ENCODE data around the gene PLCB4.

Gene PLCB4

GRCh38 chr20:9301129-9302090, 232.5 kb downstream of the PLCB4 start:
- in situ Hi-C loops (cut with MboI; ENCODE audit: low sequenced_read_pairs) = no loop called here

DNA sequence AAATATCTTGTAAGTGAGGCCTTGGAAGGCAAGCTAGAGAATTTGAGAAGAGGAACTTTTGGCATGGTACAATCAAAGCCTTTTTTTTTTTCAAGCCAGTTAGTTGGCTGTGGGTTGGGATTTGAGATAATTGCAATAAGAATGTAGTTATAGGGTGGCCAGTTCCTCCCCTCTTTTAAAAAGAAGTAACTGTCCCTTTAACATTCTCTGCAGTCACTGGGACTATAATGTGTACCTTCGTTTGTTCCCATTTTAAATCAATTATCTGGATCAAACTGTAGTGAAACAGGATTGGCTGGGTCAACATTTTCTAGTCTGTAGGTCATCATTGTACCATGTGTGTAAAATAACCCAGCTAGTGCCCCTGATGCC, 233.2 kb downstream of the PLCB4 start:
- in situ Hi-C loops (cut with MboI; ENCODE audit: low sequenced_read_pairs) = no loop called here

GRCh38 chr20:9306521-9306920, 237.6 kb downstream of the PLCB4 start:
- in situ Hi-C loops (cut with MboI; ENCODE audit: low sequenced_read_pairs) = no loop called here

- in situ Hi-C loops (cut with MboI; ENCODE audit: low sequenced_read_pairs) = no loop called here
Measured at GRCh38 chr20:9308056-9308455, 239.2 kb downstream of the PLCB4 start.

- in situ Hi-C loops (cut with MboI; ENCODE audit: low sequenced_read_pairs) = no loop called here
Measured at GRCh38 chr20:9311132-9311531, 242.2 kb downstream of the PLCB4 start.

GRCh38 chr20:9319687-9320384, 250.9 kb downstream of the PLCB4 start:
- in situ Hi-C loops (cut with MboI; ENCODE audit: low sequenced_read_pairs) = no loop called here

DNA sequence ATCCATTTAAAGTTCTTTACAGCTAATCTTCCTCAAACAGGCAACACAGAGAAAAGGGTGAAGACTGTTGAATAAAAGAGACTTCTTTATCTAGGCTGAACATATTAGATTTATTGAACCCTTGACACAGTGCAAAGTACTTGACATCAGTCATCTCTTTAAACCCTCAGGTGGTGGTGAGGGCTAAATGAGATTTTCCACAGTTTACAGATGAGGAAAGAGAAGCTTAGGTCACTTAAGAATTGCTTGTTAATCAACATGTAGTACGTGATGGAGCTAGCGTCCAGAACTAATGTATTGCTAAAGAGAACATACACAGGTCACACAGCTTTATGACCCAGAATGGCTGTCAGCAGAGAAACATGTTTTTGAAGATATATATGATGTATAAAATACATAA, 252.1 kb downstream of the PLCB4 start:
- in situ Hi-C loops (cut with MboI; ENCODE audit: low sequenced_read_pairs) = no loop called here

DNA sequence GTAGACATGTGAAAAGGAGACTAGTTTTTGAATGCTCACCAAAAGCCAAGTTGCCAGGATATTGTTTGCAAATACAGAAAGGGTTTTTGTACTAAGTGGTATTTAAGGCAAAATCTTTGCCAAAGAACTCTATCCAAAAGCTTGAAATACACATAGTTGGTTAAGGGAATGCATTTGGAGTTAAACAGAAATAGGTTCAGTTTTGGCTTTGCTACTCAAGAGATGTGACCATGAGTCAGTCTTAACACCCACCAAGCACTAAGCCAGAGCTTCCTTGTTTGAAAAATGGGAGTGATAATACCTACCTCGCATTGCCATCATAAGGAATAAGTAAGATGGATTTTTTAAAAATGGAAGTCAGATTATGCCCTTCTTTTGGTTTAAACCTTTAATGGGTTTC, 253.8 kb downstream of the PLCB4 start:
- in situ Hi-C loops (cut with MboI; ENCODE audit: low sequenced_read_pairs) = no loop called here

DNA sequence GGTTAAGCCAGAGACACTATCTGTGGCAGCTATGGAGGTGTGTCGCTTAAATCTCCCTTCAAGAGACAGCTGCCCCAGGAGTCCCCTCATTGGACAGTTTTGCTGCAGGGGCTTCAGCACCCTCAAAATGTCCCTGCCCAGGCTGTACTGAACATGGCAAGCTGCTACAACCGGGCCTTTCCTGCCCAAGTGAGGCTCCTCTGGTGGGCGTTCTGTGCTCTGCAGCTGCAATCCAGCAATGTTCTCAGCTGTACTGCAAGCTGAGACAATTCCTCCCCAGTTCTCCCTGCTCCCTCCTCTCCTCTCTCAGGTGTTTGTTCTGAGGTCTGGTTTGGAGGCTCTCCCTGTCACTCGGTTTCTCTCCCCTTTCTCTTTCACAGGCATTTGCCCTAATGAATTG, 254.7 kb downstream of the PLCB4 start:
- in situ Hi-C loops (cut with MboI; ENCODE audit: low sequenced_read_pairs) = no loop called here

- in situ Hi-C loops (cut with MboI; ENCODE audit: low sequenced_read_pairs) = no loop called here
Measured at GRCh38 chr20:9329355-9330101, 260.6 kb downstream of the PLCB4 start.

GRCh38 chr20:9330151-9330550, 261.3 kb downstream of the PLCB4 start:
- in situ Hi-C loops (cut with MboI; ENCODE audit: low sequenced_read_pairs) = no loop called here

GRCh38 chr20:9331707-9332435, 263.0 kb downstream of the PLCB4 start:
- in situ Hi-C loops (cut with MboI; ENCODE audit: low sequenced_read_pairs) = no loop called here

DNA sequence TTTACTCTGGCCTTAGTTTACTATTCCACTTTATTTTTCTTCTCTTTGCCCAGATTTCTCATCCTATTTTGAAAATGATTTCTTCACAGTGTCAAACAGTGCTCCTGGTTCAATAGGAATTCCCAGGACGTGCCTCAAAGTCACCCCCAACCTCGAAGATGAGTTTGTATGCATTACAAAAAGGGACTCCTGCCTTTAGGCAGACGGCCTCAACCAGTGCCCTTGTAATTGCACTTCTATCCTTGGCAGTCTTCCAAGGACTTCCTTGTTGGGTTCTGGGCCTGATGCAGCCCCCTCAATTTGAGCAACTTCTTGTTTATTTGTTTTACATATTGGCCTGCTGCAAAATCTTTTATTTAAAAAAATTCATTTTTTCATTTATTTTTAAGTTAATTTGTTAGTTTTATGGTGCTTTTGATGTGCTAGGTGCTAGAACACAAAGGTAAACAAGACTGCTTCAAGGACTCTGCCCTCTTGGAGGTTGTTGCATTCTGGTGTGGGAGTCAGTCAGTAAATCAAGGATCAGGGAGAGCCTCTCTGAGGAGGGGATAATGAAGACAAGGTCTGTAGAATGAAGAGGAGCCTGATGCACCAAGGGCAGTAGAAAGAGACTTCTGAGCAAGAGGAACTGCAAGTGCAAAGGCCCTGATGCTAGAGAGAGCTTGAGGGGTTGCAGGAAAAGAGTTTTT, 264.0 kb downstream of the PLCB4 start:
- in situ Hi-C loops (cut with MboI; ENCODE audit: low sequenced_read_pairs) = no loop called here

- in situ Hi-C loops (cut with MboI; ENCODE audit: low sequenced_read_pairs) = no loop called here
Measured at GRCh38 chr20:9334866-9335265, 266.0 kb downstream of the PLCB4 start.

GRCh38 chr20:9338101-9338500, 269.2 kb downstream of the PLCB4 start:
- in situ Hi-C loops (cut with MboI; ENCODE audit: low sequenced_read_pairs) = no loop called here

DNA sequence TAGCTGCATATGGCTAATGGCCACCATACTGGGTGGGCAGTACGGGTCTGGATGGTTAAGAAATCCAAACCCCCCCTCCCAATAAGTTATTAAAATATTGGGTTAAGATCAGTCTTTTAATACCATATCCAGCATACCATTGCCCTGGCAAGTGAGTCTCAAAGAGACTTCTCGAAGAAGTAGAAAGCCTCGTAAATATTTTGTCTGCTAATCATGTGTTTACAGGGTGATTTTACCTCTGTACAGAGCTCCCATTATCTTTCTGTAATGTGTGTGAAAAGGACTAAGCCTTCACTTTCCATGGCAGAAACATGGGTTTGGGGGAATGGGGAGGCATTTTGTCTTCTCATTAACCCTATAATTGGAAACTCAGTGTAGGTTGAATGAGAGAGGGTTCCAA, 270.8 kb downstream of the PLCB4 start:
- in situ Hi-C loops (cut with MboI; ENCODE audit: low sequenced_read_pairs) = no loop called here

DNA sequence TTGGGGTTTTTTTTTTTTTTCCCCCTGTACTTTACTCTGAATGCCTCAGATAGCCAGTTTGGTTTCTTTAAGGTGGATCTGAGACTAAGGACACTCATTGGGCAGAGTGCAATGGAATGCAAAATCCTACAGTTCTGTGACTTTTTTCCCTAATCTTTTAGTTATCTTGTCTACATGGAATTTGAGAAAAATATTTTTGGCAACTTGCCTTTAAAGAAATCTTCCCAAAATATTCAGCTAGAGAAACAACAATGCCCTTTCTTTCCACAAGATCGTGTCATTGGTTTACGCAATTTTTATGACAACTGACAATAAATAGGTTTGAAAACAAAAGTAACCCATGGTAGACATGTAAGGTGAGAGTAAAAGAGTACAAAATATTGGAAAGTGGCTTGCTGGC, 273.8 kb downstream of the PLCB4 start:
- in situ Hi-C loops (cut with MboI; ENCODE audit: low sequenced_read_pairs) = no loop called here

DNA sequence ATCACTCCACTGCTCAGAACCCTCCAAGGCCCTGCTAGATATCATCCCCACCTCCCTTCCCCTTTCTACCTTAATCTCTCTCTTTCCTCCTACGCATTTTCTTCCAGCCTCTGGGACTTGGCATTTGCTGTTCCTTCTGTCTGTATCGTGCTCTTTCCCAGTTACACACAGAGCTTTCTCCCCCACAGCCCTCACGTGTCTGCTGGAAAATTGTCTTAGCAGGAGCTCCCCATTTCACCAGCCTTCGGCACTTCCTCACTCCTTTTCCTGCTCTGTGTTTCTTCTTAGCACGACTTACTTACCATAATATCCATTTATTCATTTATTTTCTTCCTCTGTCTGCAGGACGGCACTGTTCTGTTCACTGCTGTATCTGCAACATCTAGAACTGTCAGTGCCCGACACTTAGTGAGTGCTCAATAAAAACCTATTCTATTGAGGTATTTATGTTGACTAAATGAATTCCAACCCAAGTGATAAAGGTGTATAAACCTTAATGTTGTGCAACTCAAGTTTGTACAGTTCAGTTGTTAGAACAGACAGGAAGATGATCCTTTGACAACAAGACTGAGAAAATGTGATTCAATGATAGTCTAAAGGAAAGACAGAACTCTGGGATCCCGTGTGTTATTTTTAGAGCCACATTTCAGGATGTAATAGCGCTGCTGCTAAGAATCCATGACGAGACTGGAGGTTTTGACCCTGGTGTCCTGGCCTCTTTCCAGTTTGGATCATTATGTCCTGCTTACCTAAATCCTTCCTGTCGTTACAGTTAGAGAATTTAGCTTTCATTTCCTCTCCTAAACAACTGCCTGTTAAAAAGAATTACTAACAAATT, 275.4 kb downstream of the PLCB4 start:
- in situ Hi-C loops (cut with MboI; ENCODE audit: low sequenced_read_pairs) = no loop called here

DNA sequence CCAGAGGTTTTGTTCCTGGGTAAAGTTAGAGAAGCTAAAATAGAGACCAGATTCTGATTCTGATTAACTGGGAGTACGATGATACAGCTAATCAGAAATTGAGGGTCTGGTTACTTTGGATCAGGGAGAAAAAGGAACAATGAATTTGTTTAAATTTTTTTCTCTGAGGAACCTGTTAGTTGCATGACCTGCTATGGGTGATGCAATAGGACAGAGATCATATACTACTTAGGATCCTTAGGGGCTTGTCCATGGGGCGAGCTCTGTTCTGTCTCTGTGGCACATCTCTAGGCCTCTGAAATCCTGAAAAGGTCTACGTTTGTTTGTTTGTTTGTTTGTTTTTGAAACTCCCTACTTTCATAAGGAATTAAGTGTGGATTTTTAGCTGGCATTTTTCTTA, 279.4 kb downstream of the PLCB4 start:
- in situ Hi-C loops (cut with MboI; ENCODE audit: low sequenced_read_pairs) = no loop called here

Data from hTERT RPE-1 (cell line).